Memory B cell (primary cell): ENCODE data around the gene MYO7A.

ENCODE experiments used
- ATAC-seq: fragments of 150-1000 bp; cut with Tn5 transposase; 2 replicates; pipeline ENCODE4 v1.10.0; 2021; ENCODE audit warnings: low read depth, mild to moderate bottlenecking, moderate library complexity
- DNase-seq, 2 donors: peaks; one replicate each; pipeline ENCODE4 v3.0.0; 2022; ENCODE audit warnings: low spot score in 2 of 2
- H3K27ac Mint-ChIP-seq: one replicate; pipeline ENCODE4 v1.8.0; 2022; ENCODE audit warnings: mild to moderate bottlenecking, moderate library complexity, mixed read lengths
- H3K27me3 Mint-ChIP-seq: one replicate; pipeline ENCODE4 v1.8.0; 2022; ENCODE audit warnings: mixed read lengths
- H3K36me3 Mint-ChIP-seq: one replicate; pipeline ENCODE4 v1.8.0; 2022; ENCODE audit warnings: mild to moderate bottlenecking, mixed read lengths
- H3K4me1 Mint-ChIP-seq: one replicate; pipeline ENCODE4 v1.8.0; 2022; ENCODE audit warnings: mixed read lengths
- H3K4me3 Mint-ChIP-seq: one replicate; pipeline ENCODE4 v1.8.0; 2022; ENCODE audit warnings: mild to moderate bottlenecking, moderate library complexity, mixed read lengths
- H3K9me3 Mint-ChIP-seq: one replicate; pipeline ENCODE4 v1.8.0; 2022; ENCODE audit warnings: mixed read lengths

MYO7A gene

GRCh38 chr11:77158041-77158695 lies 30.1 kb downstream of the MYO7A start:
- Mint-ChIP-seq H3K27ac (no peak overlapping the region), H3K4me1 (no peaks in the 10 kb centered on the region), H3K36me3 (no peaks in the 10 kb centered on the region), H3K9me3 (no peaks in the 10 kb centered on the region), H3K27me3 (peaks cover 5% of the 10 kb centered on the region), H3K4me3 (no peak overlapping the region)
- no peak for ATAC-seq
- no peak for DNase-seq

GRCh38 chr11:77159219-77159936 lies 31.3 kb downstream of the MYO7A start:
- peaks cover 5% of the 10 kb centered on the region for H3K27me3 Mint-ChIP-seq
- H3K4me1 Mint-ChIP-seq, result no peaks in the 10 kb centered on the region
- DNase-seq (no peak), ATAC-seq (no peak)
- H3K36me3 Mint-ChIP-seq, result no peaks in the 10 kb centered on the region
- H3K4me3 Mint-ChIP-seq, result no peak overlapping the region
- H3K9me3 Mint-ChIP-seq, result no peaks in the 10 kb centered on the region
- H3K27ac Mint-ChIP-seq, result no peak overlapping the region

- Mint-ChIP-seq H3K4me1 (no peaks in the 10 kb centered on the region), H3K36me3 (no peaks in the 10 kb centered on the region), H3K27me3 (peaks cover 5% of the 10 kb centered on the region), H3K27ac (no peak overlapping the region), H3K9me3 (no peaks in the 10 kb centered on the region), H3K4me3 (no peak overlapping the region)
- no peak for ATAC-seq
- no peak for DNase-seq
Observed at GRCh38 chr11:77159937-77160495, 32.0 kb downstream of the MYO7A start.

GRCh38 chr11:77163271-77163670 lies 35.2 kb downstream of the MYO7A start:
- Mint-ChIP-seq H3K9me3 (no peaks in the 10 kb centered on the region), H3K36me3 (no peaks in the 10 kb centered on the region), H3K27ac (no peak overlapping the region), H3K4me1 (no peaks in the 10 kb centered on the region), H3K4me3 (no peak overlapping the region), H3K27me3 (peaks cover 7% of the 10 kb centered on the region)
- ATAC-seq (no peak), DNase-seq (no peak)

- no peak for DNase-seq
- no peak overlapping the region for H3K4me3 Mint-ChIP-seq
- H3K9me3 Mint-ChIP-seq, result no peaks in the 10 kb centered on the region
- H3K4me1 Mint-ChIP-seq, result no peaks in the 10 kb centered on the region
- ATAC-seq, result no peak
- H3K27ac Mint-ChIP-seq, result no peak overlapping the region
- H3K27me3 Mint-ChIP-seq, result peaks cover 6% of the 10 kb centered on the region
- H3K36me3 Mint-ChIP-seq, result no peaks in the 10 kb centered on the region
Observed at GRCh38 chr11:77165066-77165465, 37.0 kb downstream of the MYO7A start.

- Mint-ChIP-seq H3K4me3 (no peak overlapping the region), H3K36me3 (no peaks in the 10 kb centered on the region), H3K9me3 (no peaks in the 10 kb centered on the region), H3K27ac (no peak overlapping the region), H3K4me1 (no peaks in the 10 kb centered on the region), H3K27me3 (peaks cover 6% of the 10 kb centered on the region)
- no peak for DNase-seq
- ATAC-seq, result no peak
Observed at GRCh38 chr11:77166021-77166420, 38.0 kb downstream of the MYO7A start.

- Mint-ChIP-seq H3K9me3 (no peaks in the 10 kb centered on the region), H3K27ac (no peak overlapping the region), H3K36me3 (no peaks in the 10 kb centered on the region), H3K4me3 (no peak overlapping the region), H3K27me3 (peaks cover 6% of the 10 kb centered on the region), H3K4me1 (no peaks in the 10 kb centered on the region)
- ATAC-seq (no peak), DNase-seq (no peak)
Observed at GRCh38 chr11:77167111-77167626, 39.1 kb downstream of the MYO7A start.

GRCh38 chr11:77167791-77168190 lies 39.7 kb downstream of the MYO7A start:
- H3K4me1 Mint-ChIP-seq, result no peaks in the 10 kb centered on the region
- peaks cover 4% of the 10 kb centered on the region for H3K27me3 Mint-ChIP-seq
- DNase-seq (no peak), ATAC-seq (no peak)
- no peaks in the 10 kb centered on the region for H3K36me3 Mint-ChIP-seq
- H3K4me3 Mint-ChIP-seq, result no peak overlapping the region
- H3K27ac Mint-ChIP-seq, result no peak overlapping the region
- no peaks in the 10 kb centered on the region for H3K9me3 Mint-ChIP-seq

GRCh38 chr11:77170107-77170506 lies 42.1 kb downstream of the MYO7A start:
- H3K4me3 Mint-ChIP-seq, result no peak overlapping the region
- peaks cover 4% of the 10 kb centered on the region for H3K27me3 Mint-ChIP-seq
- no peak overlapping the region for H3K27ac Mint-ChIP-seq
- H3K9me3 Mint-ChIP-seq, result no peaks in the 10 kb centered on the region
- H3K4me1 Mint-ChIP-seq, result no peaks in the 10 kb centered on the region
- H3K36me3 Mint-ChIP-seq, result no peaks in the 10 kb centered on the region
- DNase-seq (no peak), ATAC-seq (no peak)

- no peak overlapping the region for H3K27ac Mint-ChIP-seq
- H3K4me3 Mint-ChIP-seq, result no peak overlapping the region
- no peaks in the 10 kb centered on the region for H3K9me3 Mint-ChIP-seq
- no peaks in the 10 kb centered on the region for H3K36me3 Mint-ChIP-seq
- peaks cover 7% of the 10 kb centered on the region for H3K4me1 Mint-ChIP-seq
- DNase-seq (no peak), ATAC-seq (no peak)
- H3K27me3 Mint-ChIP-seq, result peaks cover 4% of the 10 kb centered on the region
Observed at GRCh38 chr11:77171254-77171653, 43.2 kb downstream of the MYO7A start.

GRCh38 chr11:77171885-77172665 lies 44.0 kb downstream of the MYO7A start:
- ATAC-seq (no peak), DNase-seq (no peak)
- H3K36me3 Mint-ChIP-seq, result no peaks in the 10 kb centered on the region
- peaks cover 4% of the 10 kb centered on the region for H3K27me3 Mint-ChIP-seq
- no peaks in the 10 kb centered on the region for H3K9me3 Mint-ChIP-seq
- H3K4me1 Mint-ChIP-seq, result peaks cover 9% of the 10 kb centered on the region
- H3K27ac Mint-ChIP-seq, result no peak overlapping the region
- no peak overlapping the region for H3K4me3 Mint-ChIP-seq

GRCh38 chr11:77172666-77172982 lies 44.6 kb downstream of the MYO7A start:
- peaks cover 9% of the 10 kb centered on the region for H3K4me1 Mint-ChIP-seq
- H3K9me3 Mint-ChIP-seq, result no peaks in the 10 kb centered on the region
- H3K27me3 Mint-ChIP-seq, result peaks cover 4% of the 10 kb centered on the region
- DNase-seq (no peak), ATAC-seq (no peak)
- no peak overlapping the region for H3K4me3 Mint-ChIP-seq
- H3K36me3 Mint-ChIP-seq, result no peaks in the 10 kb centered on the region
- H3K27ac Mint-ChIP-seq, result no peak overlapping the region

GRCh38 chr11:77173494-77173893 lies 45.4 kb downstream of the MYO7A start:
- Mint-ChIP-seq H3K4me3 (no peak overlapping the region), H3K9me3 (peaks cover 4% of the 10 kb centered on the region), H3K27me3 (peaks cover 2% of the 10 kb centered on the region), H3K36me3 (no peaks in the 10 kb centered on the region), H3K4me1 (peaks cover 9% of the 10 kb centered on the region), H3K27ac (no peak overlapping the region)
- no peak for ATAC-seq
- DNase-seq, result no peak

- no peak for ATAC-seq
- H3K9me3 Mint-ChIP-seq, result peaks cover 4% of the 10 kb centered on the region
- H3K27ac Mint-ChIP-seq, result no peak overlapping the region
- DNase-seq, result no peak
- peaks cover 9% of the 10 kb centered on the region for H3K4me1 Mint-ChIP-seq
- no peak overlapping the region for H3K4me3 Mint-ChIP-seq
- no peaks in the 10 kb centered on the region for H3K27me3 Mint-ChIP-seq
- no peaks in the 10 kb centered on the region for H3K36me3 Mint-ChIP-seq
Observed at GRCh38 chr11:77174559-77174958, 46.5 kb downstream of the MYO7A start.
